ENCODE measurements around the gene CALML3.

DNA sequence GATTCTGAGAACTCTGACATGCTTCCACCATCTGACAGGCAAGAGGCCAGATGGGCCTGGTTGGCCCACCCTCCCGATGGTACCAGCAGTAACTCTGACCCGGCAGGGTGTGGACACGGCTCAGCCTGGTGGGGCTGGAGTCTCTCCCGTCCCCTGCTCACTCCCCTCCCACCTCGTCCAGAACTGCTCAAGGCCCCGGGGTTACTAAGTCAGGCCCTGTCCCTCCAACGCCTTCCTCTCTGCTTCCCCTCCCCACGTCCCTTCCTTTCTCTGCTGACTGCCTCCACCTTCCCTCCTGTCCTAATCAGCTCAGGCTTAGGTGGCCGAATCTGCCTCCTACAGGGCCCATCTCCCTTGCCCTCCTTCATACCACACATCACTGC lies 37.9 kb upstream of the CALML3 start:
- TF ChIP-seq, protein P1, sequence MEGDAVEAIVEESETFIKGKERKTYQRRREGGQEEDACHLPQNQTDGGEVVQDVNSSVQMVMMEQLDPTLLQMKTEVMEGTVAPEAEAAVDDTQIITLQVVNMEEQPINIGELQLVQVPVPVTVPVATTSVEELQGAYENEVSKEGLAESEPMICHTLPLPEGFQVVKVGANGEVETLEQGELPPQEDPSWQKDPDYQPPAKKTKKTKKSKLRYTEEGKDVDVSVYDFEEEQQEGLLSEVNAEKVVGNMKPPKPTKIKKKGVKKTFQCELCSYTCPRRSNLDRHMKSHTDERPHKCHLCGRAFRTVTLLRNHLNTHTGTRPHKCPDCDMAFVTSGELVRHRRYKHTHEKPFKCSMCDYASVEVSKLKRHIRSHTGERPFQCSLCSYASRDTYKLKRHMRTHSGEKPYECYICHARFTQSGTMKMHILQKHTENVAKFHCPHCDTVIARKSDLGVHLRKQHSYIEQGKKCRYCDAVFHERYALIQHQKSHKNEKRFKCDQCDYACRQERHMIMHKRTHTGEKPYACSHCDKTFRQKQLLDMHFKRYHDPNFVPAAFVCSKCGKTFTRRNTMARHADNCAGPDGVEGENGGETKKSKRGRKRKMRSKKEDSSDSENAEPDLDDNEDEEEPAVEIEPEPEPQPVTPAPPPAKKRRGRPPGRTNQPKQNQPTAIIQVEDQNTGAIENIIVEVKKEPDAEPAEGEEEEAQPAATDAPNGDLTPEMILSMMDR (IDR thresholded peaks at IDR 0.05; ENCODE audit: extremely low read depth in 1 of 2, insufficient read depth in 1 of 2, low read depth in 1 of 2, low read length in 2 of 2): no peak
- TF ChIP-seq, protein P2, sequence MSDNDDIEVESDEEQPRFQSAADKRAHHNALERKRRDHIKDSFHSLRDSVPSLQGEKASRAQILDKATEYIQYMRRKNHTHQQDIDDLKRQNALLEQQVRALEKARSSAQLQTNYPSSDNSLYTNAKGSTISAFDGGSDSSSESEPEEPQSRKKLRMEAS (IDR thresholded peaks at IDR 0.05; ENCODE audit: insufficient read depth, insufficient read length): no peak
- no peak for TF ChIP-seq FOS (IDR thresholded peaks at IDR 0.05; ENCODE audit: borderline replicate concordance, insufficient read depth, low read length)
